GM12873 (cell line): ENCODE results near the gene MIPEP.

Experiments used
- TF ChIP-seq, protein P1 (sequence below): IDR thresholded peaks from 2 replicates; pipeline ENCODE4 v1.5.1; 2012; ENCODE audit warnings: low read depth, mild to moderate bottlenecking, moderate library complexity, low read length, control low read depth; ENCODE audit not compliant: insufficient read depth; ENCODE audit errors: missing control alignments

MIPEP gene

DNA sequence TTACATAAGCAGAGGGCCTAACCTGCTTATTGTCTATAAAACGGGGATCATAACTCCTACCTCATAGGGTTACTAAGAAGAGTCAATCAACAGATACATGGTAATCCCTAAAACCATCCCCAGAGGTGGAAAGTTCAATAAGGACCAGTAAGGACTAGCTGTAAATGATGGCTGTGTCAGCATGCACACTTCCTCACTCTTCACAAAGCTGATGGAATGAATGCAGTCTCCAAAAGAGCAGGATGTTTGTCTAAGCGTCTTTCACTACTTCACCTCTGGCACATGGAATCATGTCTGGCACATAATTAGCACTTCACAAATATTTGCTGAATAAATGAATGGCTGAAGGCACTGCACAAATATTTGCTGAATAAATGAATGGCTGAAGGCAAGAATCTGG is 134.2 kb downstream of the MIPEP start:
- TF ChIP-seq, protein P1, sequence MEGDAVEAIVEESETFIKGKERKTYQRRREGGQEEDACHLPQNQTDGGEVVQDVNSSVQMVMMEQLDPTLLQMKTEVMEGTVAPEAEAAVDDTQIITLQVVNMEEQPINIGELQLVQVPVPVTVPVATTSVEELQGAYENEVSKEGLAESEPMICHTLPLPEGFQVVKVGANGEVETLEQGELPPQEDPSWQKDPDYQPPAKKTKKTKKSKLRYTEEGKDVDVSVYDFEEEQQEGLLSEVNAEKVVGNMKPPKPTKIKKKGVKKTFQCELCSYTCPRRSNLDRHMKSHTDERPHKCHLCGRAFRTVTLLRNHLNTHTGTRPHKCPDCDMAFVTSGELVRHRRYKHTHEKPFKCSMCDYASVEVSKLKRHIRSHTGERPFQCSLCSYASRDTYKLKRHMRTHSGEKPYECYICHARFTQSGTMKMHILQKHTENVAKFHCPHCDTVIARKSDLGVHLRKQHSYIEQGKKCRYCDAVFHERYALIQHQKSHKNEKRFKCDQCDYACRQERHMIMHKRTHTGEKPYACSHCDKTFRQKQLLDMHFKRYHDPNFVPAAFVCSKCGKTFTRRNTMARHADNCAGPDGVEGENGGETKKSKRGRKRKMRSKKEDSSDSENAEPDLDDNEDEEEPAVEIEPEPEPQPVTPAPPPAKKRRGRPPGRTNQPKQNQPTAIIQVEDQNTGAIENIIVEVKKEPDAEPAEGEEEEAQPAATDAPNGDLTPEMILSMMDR, result no peak

DNA sequence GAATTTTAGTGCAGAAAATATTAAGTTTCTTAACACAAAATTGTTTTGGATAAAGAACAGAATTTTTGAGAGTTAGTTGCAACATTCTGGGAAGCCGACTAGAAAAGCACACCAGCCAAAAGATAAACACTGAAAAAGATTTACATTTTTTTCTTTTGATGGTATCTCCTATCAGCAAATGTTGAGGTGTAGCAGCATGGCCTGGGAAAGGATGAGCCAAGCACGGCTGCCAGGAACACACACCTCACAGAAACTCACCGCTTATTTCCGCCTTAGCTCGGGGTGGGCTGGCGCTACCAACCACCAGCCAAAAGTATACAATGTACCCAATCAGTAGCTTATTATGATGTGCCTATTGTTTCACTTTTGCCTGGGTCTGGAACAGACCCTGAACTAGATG is 134.7 kb downstream of the MIPEP start:
- TF ChIP-seq, protein P1, result no peak

GRCh38 chr13:23753458-23753857 is 135.7 kb downstream of the MIPEP start:
- TF ChIP-seq, protein P1, result no peak

- TF ChIP-seq, protein P1, result no peak
These were observed 136.8 kb downstream of the MIPEP start for GRCh38 chr13:23752111-23753001.

DNA sequence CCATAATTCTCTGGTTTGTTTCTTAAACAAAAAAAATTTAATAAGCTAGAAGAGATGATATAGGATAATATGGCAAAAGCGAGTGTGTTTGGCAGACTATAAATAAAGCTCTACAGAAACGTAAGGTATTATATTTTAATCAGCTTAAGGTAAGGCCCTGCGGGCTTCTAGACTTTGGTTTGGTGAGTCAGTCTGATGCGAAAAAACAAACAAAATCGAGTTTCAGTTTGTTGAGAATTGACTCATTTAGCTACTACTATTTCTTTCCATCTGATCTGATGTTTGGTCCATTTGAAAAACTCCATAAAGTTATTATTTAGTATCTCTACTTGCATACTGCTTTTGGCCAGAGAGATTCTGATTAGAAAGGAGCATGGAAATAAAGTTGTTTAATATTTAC is 138.0 kb downstream of the MIPEP start:
- TF ChIP-seq, protein P1, result no peak

- TF ChIP-seq, protein P1, result no peak
These were observed 138.6 kb downstream of the MIPEP start for GRCh38 chr13:23750383-23751121.

DNA sequence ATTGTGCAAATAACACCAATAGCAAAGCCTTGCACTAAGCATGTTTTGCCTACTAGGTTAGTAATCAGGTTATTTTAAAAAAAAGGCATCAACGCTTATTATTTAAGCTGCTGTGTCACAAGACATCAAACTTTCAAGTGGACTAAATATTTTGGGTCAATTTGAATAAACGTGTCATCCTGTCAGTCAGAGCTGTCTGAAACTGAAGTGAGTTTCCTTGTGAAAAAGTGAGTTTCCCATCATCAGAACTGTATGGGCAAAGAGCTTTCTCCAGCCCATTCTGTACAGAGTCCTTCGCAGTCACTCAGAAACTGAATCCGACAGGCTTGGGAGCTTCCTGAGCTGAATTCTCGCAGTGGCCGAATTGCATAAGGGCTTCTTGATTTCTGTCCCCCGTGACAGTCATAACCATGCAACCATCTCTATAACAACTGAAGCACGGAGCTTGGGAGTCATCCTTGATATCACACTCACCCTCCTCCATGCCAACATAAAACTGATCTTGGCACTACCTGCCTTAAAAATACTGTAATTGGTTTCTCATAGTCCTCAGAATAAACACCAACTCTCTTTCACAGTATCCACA is 139.8 kb downstream of the MIPEP start:
- TF ChIP-seq, protein P1, result no peak
